IMR-90 (cell line): ENCODE results near the gene GCK. TPM values are rescaled to one million over a fixed set of nuclear protein-coding genes. Genes with fewer than 3 reads are reported as not detected.

Source experiments
- ATAC-seq: fragments of 200-7000 bp; cut with Tn5 transposase; 2 replicates; pipeline ENCODE4 v1.9.1; 2020; ENCODE audit warnings: low read depth, mild to moderate bottlenecking, moderate library complexity
- BruUV-seq: library from RNA; stranded (reverse); fragments of 400-500 nt; replicated peaks from 2 replicates; lab custom pipeline; 2021; lab: Mats Ljungman, UMichigan
- CTCF ChIA-PET: fragments of 300-600 bp; formaldehyde crosslinking; extraction: SDS; loops from one replicate; lab custom pipeline; 2021; ENCODE audit warnings: antibody characterized with exemption; lab: Yijun Ruan, JAX
- POLR2A ChIA-PET: fragments of 300-600 bp; sonication (Branson Sonifier 250); formaldehyde crosslinking; loops from one replicate; lab custom pipeline; 2022; ENCODE audit warnings: antibody characterized with exemption; ENCODE audit not compliant: unreplicated experiment; lab: Charles Lee
- DNase-seq: peaks from one replicate; pipeline ENCODE4 v3.0.0; 2013
- H2AFZ ChIP-seq: replicated peaks from 2 replicates; pipeline ENCODE3; 2013; ENCODE audit warnings: low read length, mild to moderate bottlenecking; ENCODE audit not compliant: poor library complexity
- H2AK5ac ChIP-seq: 2 replicates; pipeline ENCODE4 v1.6.1; 2013; ENCODE audit warnings: low read depth, low read length, inconsistent platforms
- H2AK9ac ChIP-seq: replicated peaks from 2 replicates; pipeline ENCODE3; 2013; ENCODE audit warnings: mild to moderate bottlenecking, low read depth, low read length, moderate library complexity; ENCODE audit not compliant: poor library complexity
- H2BK120ac ChIP-seq: 2 replicates; pipeline ENCODE4 v1.6.1; 2013; ENCODE audit warnings: low read depth, low read length, inconsistent platforms
- H2BK15ac ChIP-seq: 3 replicates; pipeline ENCODE4 v1.6.1; 2013; ENCODE audit warnings: low read depth, low read length, inconsistent platforms
- H2BK20ac ChIP-seq: 2 replicates; pipeline ENCODE4 v1.6.1; 2013; ENCODE audit warnings: low read depth, mild to moderate bottlenecking, inconsistent platforms, low read length, moderate library complexity
- H2BK5ac ChIP-seq: 2 replicates; pipeline ENCODE4 v1.6.1; 2013; ENCODE audit warnings: mild to moderate bottlenecking, low read depth, low read length, inconsistent platforms; ENCODE audit not compliant: poor library complexity, severe bottlenecking
- H3K14ac ChIP-seq: replicated peaks from 2 replicates; pipeline ENCODE4 v1.6.1; 2013; ENCODE audit warnings: low read depth, low read length, inconsistent platforms
- H3K18ac ChIP-seq: 2 replicates; pipeline ENCODE4 v1.6.1; 2013; ENCODE audit warnings: low read depth, low read length, control low read depth
- H3K23ac ChIP-seq: 2 replicates; pipeline ENCODE4 v1.6.1; 2013; ENCODE audit warnings: low read depth, low read length, inconsistent platforms
- H3K27ac ChIP-seq: 2 replicates; pipeline ENCODE4 v1.5.1; 2013; ENCODE audit warnings: mild to moderate bottlenecking, control low read depth, low read length; ENCODE audit not compliant: insufficient read depth
- H3K27me3 ChIP-seq: 2 replicates; pipeline ENCODE4 v1.6.1; 2013; ENCODE audit warnings: low read length; ENCODE audit not compliant: control insufficient read depth, insufficient read depth
- H3K36me3 ChIP-seq: 2 replicates; pipeline ENCODE4 v1.6.1; 2013; ENCODE audit warnings: low read length, mixed read lengths; ENCODE audit not compliant: control insufficient read depth, insufficient read depth
- H3K4ac ChIP-seq: 2 replicates; pipeline ENCODE4 v1.6.1; 2013; ENCODE audit warnings: low read depth, low read length, inconsistent platforms
- H3K4me1 ChIP-seq: 2 replicates; pipeline ENCODE4 v1.6.1; 2013; ENCODE audit warnings: low read length, mixed read lengths; ENCODE audit not compliant: control insufficient read depth, insufficient read depth
- H3K4me2 ChIP-seq: 2 replicates; pipeline ENCODE4 v1.6.1; 2013; ENCODE audit warnings: low read depth, mild to moderate bottlenecking, control low read depth, low read length, moderate library complexity
- H3K4me3 ChIP-seq: 2 replicates; pipeline ENCODE4 v1.5.1; 2013; ENCODE audit warnings: low read depth, mild to moderate bottlenecking, control low read depth, low read length, moderate library complexity; ENCODE audit not compliant: insufficient read depth
- H3K56ac ChIP-seq: 2 replicates; pipeline ENCODE4 v1.6.1; 2013; ENCODE audit warnings: low read length, inconsistent platforms; ENCODE audit not compliant: insufficient read depth; ENCODE audit errors: extremely low read depth
- H3K79me1 ChIP-seq, 2 experiments: 2 replicates each; pipeline ENCODE4 v1.6.1; 2013; ENCODE audit warnings: low read length in 2 of 2, inconsistent platforms in 1 of 2, low read depth in 1 of 2
- H3K9ac ChIP-seq: 2 replicates; pipeline ENCODE4 v1.6.1; 2013; ENCODE audit warnings: low read depth, low read length, control low read depth
- H3K9me1 ChIP-seq: 2 replicates; pipeline ENCODE4 v1.6.1; 2013; ENCODE audit warnings: low read length, inconsistent platforms; ENCODE audit not compliant: insufficient read depth
- H3K9me3 ChIP-seq: 2 replicates; pipeline ENCODE4 v1.6.1; 2013; ENCODE audit warnings: low read length; ENCODE audit not compliant: control insufficient read depth, insufficient read depth
- H4K20me1 ChIP-seq: 2 replicates; pipeline ENCODE4 v1.6.1; 2013; ENCODE audit warnings: low read length, inconsistent platforms; ENCODE audit not compliant: insufficient read depth
- H4K5ac ChIP-seq: 2 replicates; pipeline ENCODE4 v1.6.1; 2013; ENCODE audit warnings: mild to moderate bottlenecking, low read depth, low read length, control low read depth
- H4K8ac ChIP-seq, 2 experiments: 2 replicates each; pipeline ENCODE4 v1.6.1; 2013; ENCODE audit warnings: low read depth in 2 of 2, low read length in 2 of 2, control low read depth in 1 of 2, inconsistent platforms in 1 of 2
- H4K91ac ChIP-seq: 2 replicates; pipeline ENCODE4 v1.6.1; 2013; ENCODE audit warnings: low read depth, low read length, inconsistent platforms; ENCODE audit not compliant: insufficient read depth
- BHLHE40 ChIP-seq: fragments of 150-350 bp; IDR thresholded peaks from 2 replicates; pipeline ENCODE4 v1.6.1; 2016; ENCODE audit warnings: mild to moderate bottlenecking, low read depth, low read length
- CEBPB ChIP-seq: IDR thresholded peaks from 2 replicates; pipeline ENCODE4 v1.6.1; 2012; ENCODE audit warnings: low read depth, low read length, improper control_type of control experiment
- CHD1 ChIP-seq: IDR thresholded peaks from 2 replicates; pipeline ENCODE4 v1.6.1; 2012; ENCODE audit warnings: low read depth, low read length, improper control_type of control experiment
- CTCF ChIP-seq: conservative IDR thresholded peaks from 2 replicates; pipeline ENCODE4 v1.5.1; 2012; ENCODE audit warnings: mild to moderate bottlenecking, low read depth, low read length, improper control_type of control experiment
- FOS ChIP-seq: fragments of 150-350 bp; IDR thresholded peaks from 2 replicates; pipeline ENCODE4 v1.6.1; 2016; ENCODE audit warnings: low read depth, low read length
- MAFK ChIP-seq: IDR thresholded peaks from 2 replicates; pipeline ENCODE4 v1.6.1; 2012; ENCODE audit warnings: low read depth, low read length, improper control_type of control experiment
- MAZ ChIP-seq: IDR thresholded peaks from 2 replicates; pipeline ENCODE4 v1.6.1; 2012; ENCODE audit warnings: low read depth, mild to moderate bottlenecking, low read length, improper control_type of control experiment, moderate library complexity, borderline replicate concordance
- MXI1 ChIP-seq: IDR thresholded peaks from 2 replicates; pipeline ENCODE4 v1.6.1; 2012; ENCODE audit warnings: low read depth, mild to moderate bottlenecking, low read length, moderate library complexity, borderline replicate concordance
- NFE2L2 ChIP-seq: fragments of 150-350 bp; IDR thresholded peaks from 2 replicates; pipeline ENCODE4 v1.6.1; 2016; ENCODE audit warnings: low read depth, mild to moderate bottlenecking, low read length
- POLR2A ChIP-seq: IDR thresholded peaks from 2 replicates; pipeline ENCODE4 v1.6.1; 2012; ENCODE audit warnings: mild to moderate bottlenecking, low read depth, low read length
- RAD21 ChIP-seq: IDR thresholded peaks from 2 replicates; pipeline ENCODE4 v1.6.1; 2012; ENCODE audit warnings: low read length, improper control_type of control experiment
- RCOR1 ChIP-seq: IDR thresholded peaks from 2 replicates; pipeline ENCODE4 v1.6.1; 2012; ENCODE audit warnings: mild to moderate bottlenecking, low read length, improper control_type of control experiment; ENCODE audit not compliant: insufficient replicate concordance
- RFX5 ChIP-seq: IDR thresholded peaks from 2 replicates; pipeline ENCODE4 v1.8.0; 2012; ENCODE audit warnings: low read depth, mild to moderate bottlenecking, low read length, moderate library complexity
- SMC3 ChIP-seq: fragments of 150-350 bp; IDR thresholded peaks from 2 replicates; pipeline ENCODE4 v1.6.1; 2016; ENCODE audit warnings: low read depth, mild to moderate bottlenecking, antibody characterized with exemption, low read length, moderate library complexity
- USF2 ChIP-seq: fragments of 150-350 bp; IDR thresholded peaks from 2 replicates; pipeline ENCODE4 v1.6.1; 2017; ENCODE audit warnings: mild to moderate bottlenecking, antibody characterized with exemption, low read length, low read depth
- WGBS, 2 experiments: methylation state at CpG; one replicate each; pipeline versions ENCODE4 v1.1.5 to v1.1.7; 2013; ENCODE audit warnings: missing lambda C conversion rate in 2 of 2; ENCODE audit not compliant: insufficient read length in 1 of 2; ENCODE audit errors: extremely low coverage in 2 of 2; 5-methylcytosine and 5-hydroxymethylcytosine counted together
- dilution Hi-C: fragments of 300-500 bp; cut with HindIII; formaldehyde crosslinking; loops from one replicate; pipeline ENCODE4 v1.14.3; 2018; ENCODE audit warnings: low sequenced_read_pairs; ENCODE audit not compliant: unreplicated experiment
- in situ Hi-C: fragments of 300-500 bp; cut with MboI; formaldehyde crosslinking; loops from 3 replicates; pipeline ENCODE4 v1.14.3; 2019; ENCODE audit warnings: low sequenced_read_pairs, inconsistent platforms, mixed read lengths
- intact Hi-C: fragments of 100-400 bp; cut with micrococcal nuclease; formaldehyde crosslinking; loops from 2 replicates; pipeline ENCODE4 v1.10.0; 2022
- polyA plus RNA-seq, 3 experiments: library from polyadenylated mRNA; depleted of rRNA; stranded (reverse); fragments of >200 nt; gene quantifications; 2 replicates each; pipeline ENCODE4 v1.2.3, GENCODE V29; 2012; ENCODE audit warnings: low replicate concordance in 1 of 3
- total RNA-seq: library from RNA; depleted of rRNA; stranded (reverse); fragments of >200 nt; gene quantifications from 2 replicates; pipeline ENCODE4 v1.2.3, GENCODE V29; 2012
- TF ChIP-seq, protein P1 (sequence below): fragments of 150-350 bp; IDR thresholded peaks from 2 replicates; pipeline ENCODE4 v1.6.1; 2016; ENCODE audit warnings: low read depth, mild to moderate bottlenecking, low read length, moderate library complexity, borderline replicate concordance

The GCK gene
- total and polyA plus RNA-seq, 2 of the 4 experiments (the other 2 are of a cell fraction) = 0.14 to 0.18 TPM

- Histone ChIP-seq H3K9me3 (peaks cover 3% of the 10 kb centered on the region), H4K8ac (no peak overlapping the region), H3K4me3 (no peak overlapping the region), H4K5ac (no peak overlapping the region), H2BK5ac (no peak overlapping the region), H3K14ac (no peak overlapping the region), H2AK9ac (no peak overlapping the region), H2AFZ (no peak overlapping the region), H2AK5ac (no peak overlapping the region), H3K36me3 (peaks cover 3% of the 10 kb centered on the region), H3K27ac (no peak overlapping the region), H3K4me2 (no peak overlapping the region), H2BK15ac (no peak overlapping the region), H3K9ac (no peak overlapping the region), H3K4me1 (no peaks in the 10 kb centered on the region), H4K91ac (no peak overlapping the region), H3K23ac (no peak overlapping the region), H3K4ac (no peak overlapping the region), H2BK20ac (no peak overlapping the region), H3K27me3 (peaks cover 19% of the 10 kb centered on the region), H3K79me1 (no peaks in the 10 kb centered on the region), H4K20me1 (peaks cover 6% of the 10 kb centered on the region; the same call in 1 of the 2 replicates), H3K56ac (no peak overlapping the region), H2BK120ac (no peak overlapping the region), H3K9me1 (no peaks in the 10 kb centered on the region), H3K18ac (no peak overlapping the region)
- intact Hi-C loops = no loop called here
- POLR2A ChIA-PET = interaction anchor here (0.7 kb wide), 1 partner anchor 9 kb away, joined by 10 read pairs; no protein-coding TSS in a partner anchor
- no peak for DNase-seq
- BruUV-seq = no TSS peak
- TF ChIP-seq CHD1 (no peak), POLR2A (no peak), MAFK (no peak), RFX5 (no peak), BHLHE40 (no peak), RCOR1 (no peak), CTCF (no peak), USF2 (no peak), SMC3 (no peak), FOS (no peak), CEBPB (no peak), MXI1 (no peak), MAZ (no peak), RAD21 (no peak), NFE2L2 (no peak)
- TF ChIP-seq, protein P1, sequence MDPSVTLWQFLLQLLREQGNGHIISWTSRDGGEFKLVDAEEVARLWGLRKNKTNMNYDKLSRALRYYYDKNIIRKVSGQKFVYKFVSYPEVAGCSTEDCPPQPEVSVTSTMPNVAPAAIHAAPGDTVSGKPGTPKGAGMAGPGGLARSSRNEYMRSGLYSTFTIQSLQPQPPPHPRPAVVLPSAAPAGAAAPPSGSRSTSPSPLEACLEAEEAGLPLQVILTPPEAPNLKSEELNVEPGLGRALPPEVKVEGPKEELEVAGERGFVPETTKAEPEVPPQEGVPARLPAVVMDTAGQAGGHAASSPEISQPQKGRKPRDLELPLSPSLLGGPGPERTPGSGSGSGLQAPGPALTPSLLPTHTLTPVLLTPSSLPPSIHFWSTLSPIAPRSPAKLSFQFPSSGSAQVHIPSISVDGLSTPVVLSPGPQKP = no peak
- dilution Hi-C loops = no loop called here
- CTCF ChIA-PET = no interaction called here
- in situ Hi-C loops = no loop called here
- ATAC-seq = no peak
- 83% methylated on average over 4 of the region's 18 CpGs; no CpG with 5 or more reads in 1 of the 2 experiments for WGBS, 2 experiments
Measured at GRCh38 chr7:44219371-44220045, 30.3 kb upstream of the GCK start.
